Activated naive CD8-positive, alpha-beta T cell treated with anti-CD3 and anti-CD28 coated beads, Interleukin-2, amount 50 U/mL, for 24 hours (primary cell): ENCODE data around the gene ITPR2.
"Not testable (repeated sequence)": the region's sequence is repeated elsewhere in the genome, so short reads cannot be mapped to it uniquely, and the experiment has no call there.

Experiments used
- ATAC-seq: fragments of 150-1000 bp; cut with Tn5 transposase; one replicate; pipeline ENCODE4 v1.10.0; 2021
- DNase-seq: peaks from one replicate; pipeline ENCODE4 v3.0.0; 2021
- H3K27ac Mint-ChIP-seq: one replicate; pipeline ENCODE4 v1.8.0; 2021; ENCODE audit warnings: mild to moderate bottlenecking, mixed read lengths
- H3K27me3 Mint-ChIP-seq: one replicate; pipeline ENCODE4 v1.8.0; 2021; ENCODE audit warnings: mixed read lengths
- H3K36me3 Mint-ChIP-seq: one replicate; pipeline ENCODE4 v1.8.0; 2021; ENCODE audit warnings: low read depth, mixed read lengths
- H3K4me1 Mint-ChIP-seq: one replicate; pipeline ENCODE4 v1.8.0; 2021; ENCODE audit warnings: mixed read lengths
- H3K4me3 Mint-ChIP-seq: one replicate; pipeline ENCODE4 v1.8.0; 2021; ENCODE audit warnings: mild to moderate bottlenecking, moderate library complexity, mixed read lengths
- H3K9me3 Mint-ChIP-seq: one replicate; pipeline ENCODE4 v1.8.0; 2021; ENCODE audit warnings: mixed read lengths

Gene ITPR2

GRCh38 chr12:26614011-26614616 is 218.9 kb downstream of the ITPR2 start:
- H3K4me1 Mint-ChIP-seq: no peaks in the 10 kb centered on the region
- no peaks in the 10 kb centered on the region for H3K9me3 Mint-ChIP-seq
- DNase-seq: peak; percentile 18
- H3K27me3 Mint-ChIP-seq: no peaks in the 10 kb centered on the region
- no peak overlapping the region for H3K4me3 Mint-ChIP-seq
- peaks cover 9% of the 10 kb centered on the region for H3K36me3 Mint-ChIP-seq
- no peak overlapping the region for H3K27ac Mint-ChIP-seq
- ATAC-seq: peak; percentile 54

GRCh38 chr12:26612203-26612602 is 220.8 kb downstream of the ITPR2 start:
- Mint-ChIP-seq H3K4me1 (no peaks in the 10 kb centered on the region), H3K9me3 (no peaks in the 10 kb centered on the region), H3K36me3 (peaks cover 12% of the 10 kb centered on the region)

GRCh38 chr12:26611598-26611997 is 221.4 kb downstream of the ITPR2 start:
- Mint-ChIP-seq H3K36me3 (peaks cover 11% of the 10 kb centered on the region), H3K27me3 (no peaks in the 10 kb centered on the region), H3K4me1 (no peaks in the 10 kb centered on the region), H3K9me3 (no peaks in the 10 kb centered on the region), H3K4me3 (no peak overlapping the region), H3K27ac (no peak overlapping the region)
- ATAC-seq (no peak), DNase-seq (no peak)

More at GRCh38 chr12:26612203-26612602, 220.8 kb downstream of the ITPR2 start:
- Mint-ChIP-seq H3K4me3 (no peak overlapping the region), H3K27ac (no peak overlapping the region), H3K27me3 (no peaks in the 10 kb centered on the region)
- ATAC-seq: no peak
- DNase-seq: no peak

- H3K4me3 Mint-ChIP-seq: no peak overlapping the region
- H3K36me3 Mint-ChIP-seq: peaks cover 11% of the 10 kb centered on the region
- H3K4me1 Mint-ChIP-seq: no peaks in the 10 kb centered on the region
- ATAC-seq (no peak), DNase-seq (no peak)
- H3K27ac Mint-ChIP-seq: no peak overlapping the region
- H3K9me3 Mint-ChIP-seq: no peaks in the 10 kb centered on the region
- no peaks in the 10 kb centered on the region for H3K27me3 Mint-ChIP-seq
Measured at GRCh38 chr12:26610774-26611173, 222.2 kb downstream of the ITPR2 start.

- DNase-seq (no peak), ATAC-seq (no peak)
- no peaks in the 10 kb centered on the region for H3K9me3 Mint-ChIP-seq
- H3K27me3 Mint-ChIP-seq: no peaks in the 10 kb centered on the region
- no peak overlapping the region for H3K27ac Mint-ChIP-seq
- no peaks in the 10 kb centered on the region for H3K4me1 Mint-ChIP-seq
- H3K4me3 Mint-ChIP-seq: no peak overlapping the region
- H3K36me3 Mint-ChIP-seq: peaks cover 10% of the 10 kb centered on the region
Measured at GRCh38 chr12:26609986-26610385, 223.0 kb downstream of the ITPR2 start.

GRCh38 chr12:26608706-26609105 is 224.3 kb downstream of the ITPR2 start:
- no peaks in the 10 kb centered on the region for H3K9me3 Mint-ChIP-seq
- no peak overlapping the region for H3K27ac Mint-ChIP-seq
- no peaks in the 10 kb centered on the region for H3K27me3 Mint-ChIP-seq
- no peak overlapping the region for H3K4me3 Mint-ChIP-seq
- ATAC-seq (no peak), DNase-seq (no peak)
- H3K4me1 Mint-ChIP-seq: no peaks in the 10 kb centered on the region
- peaks cover 11% of the 10 kb centered on the region for H3K36me3 Mint-ChIP-seq

- H3K36me3 Mint-ChIP-seq: peaks cover 12% of the 10 kb centered on the region
- H3K9me3 Mint-ChIP-seq: no peaks in the 10 kb centered on the region
- ATAC-seq (no peak), DNase-seq (no peak)
- no peaks in the 10 kb centered on the region for H3K27me3 Mint-ChIP-seq
- no peaks in the 10 kb centered on the region for H3K4me1 Mint-ChIP-seq
- H3K4me3 Mint-ChIP-seq: no peak overlapping the region
- H3K27ac Mint-ChIP-seq: no peak overlapping the region
Measured at GRCh38 chr12:26608273-26608672, 224.7 kb downstream of the ITPR2 start.

GRCh38 chr12:26606911-26607310 is 226.1 kb downstream of the ITPR2 start:
- Mint-ChIP-seq H3K27me3 (no peaks in the 10 kb centered on the region), H3K4me3 (no peak overlapping the region), H3K27ac (no peak overlapping the region), H3K9me3 (no peaks in the 10 kb centered on the region), H3K4me1 (no peaks in the 10 kb centered on the region), H3K36me3 (peaks cover 12% of the 10 kb centered on the region)
- DNase-seq (no peak), ATAC-seq (no peak)

- not testable (repeated sequence) for H3K27ac Mint-ChIP-seq, H3K4me3 Mint-ChIP-seq, H3K27me3 Mint-ChIP-seq, ATAC-seq, DNase-seq, H3K9me3 Mint-ChIP-seq, H3K4me1 Mint-ChIP-seq
- H3K36me3 Mint-ChIP-seq: peaks cover 23% of the 10 kb centered on the region
Measured at GRCh38 chr12:26604813-26605212, 228.2 kb downstream of the ITPR2 start.

GRCh38 chr12:26599096-26599695 is 233.8 kb downstream of the ITPR2 start:
- no peak for DNase-seq
- no peak overlapping the region for H3K4me3 Mint-ChIP-seq
- H3K27me3 Mint-ChIP-seq: no peaks in the 10 kb centered on the region
- H3K9me3 Mint-ChIP-seq: no peaks in the 10 kb centered on the region
- peaks cover 56% of the 10 kb centered on the region for H3K36me3 Mint-ChIP-seq
- no peak overlapping the region for H3K27ac Mint-ChIP-seq
- H3K4me1 Mint-ChIP-seq: no peaks in the 10 kb centered on the region
- no peak for ATAC-seq

GRCh38 chr12:26595806-26596205 is 237.2 kb downstream of the ITPR2 start:
- DNase-seq: no peak
- Mint-ChIP-seq H3K27ac (no peak overlapping the region), H3K4me1 (no peaks in the 10 kb centered on the region), H3K27me3 (no peaks in the 10 kb centered on the region), H3K36me3 (peaks cover 72% of the 10 kb centered on the region), H3K9me3 (no peaks in the 10 kb centered on the region), H3K4me3 (no peak overlapping the region)
- ATAC-seq: no peak

- no peak for ATAC-seq
- Mint-ChIP-seq H3K36me3 (peaks cover 32% of the 10 kb centered on the region), H3K4me3 (no peak overlapping the region), H3K27ac (peak overlapping the region; percentile 29), H3K9me3 (no peaks in the 10 kb centered on the region), H3K27me3 (no peaks in the 10 kb centered on the region), H3K4me1 (peaks cover 11% of the 10 kb centered on the region)
- DNase-seq: no peak
Measured at GRCh38 chr12:26580619-26581018, 252.4 kb downstream of the ITPR2 start.

GRCh38 chr12:26576266-26576665 is 256.7 kb downstream of the ITPR2 start:
- Mint-ChIP-seq H3K4me1 (peaks cover 13% of the 10 kb centered on the region), H3K36me3 (peaks cover 55% of the 10 kb centered on the region), H3K27me3 (no peaks in the 10 kb centered on the region), H3K4me3 (no peak overlapping the region), H3K27ac (no peak overlapping the region), H3K9me3 (no peaks in the 10 kb centered on the region)
- DNase-seq: no peak
- no peak for ATAC-seq

- Mint-ChIP-seq H3K4me1 (peaks cover 13% of the 10 kb centered on the region), H3K27me3 (no peaks in the 10 kb centered on the region), H3K9me3 (no peaks in the 10 kb centered on the region), H3K27ac (no peak overlapping the region), H3K4me3 (no peak overlapping the region), H3K36me3 (peaks cover 42% of the 10 kb centered on the region)
- ATAC-seq: no peak
- DNase-seq: no peak
Measured at GRCh38 chr12:26573225-26573909, 259.6 kb downstream of the ITPR2 start.

- Mint-ChIP-seq H3K9me3 (no peaks in the 10 kb centered on the region), H3K36me3 (peaks cover 35% of the 10 kb centered on the region), H3K4me1 (peaks cover 13% of the 10 kb centered on the region), H3K27me3 (no peaks in the 10 kb centered on the region), H3K4me3 (no peak overlapping the region), H3K27ac (no peak overlapping the region)
- no peak for ATAC-seq
- DNase-seq: no peak
Measured at GRCh38 chr12:26572137-26572536, 260.9 kb downstream of the ITPR2 start.
